NCI-H345 (cell line): ENCODE measurements around the gene BRD1.
"Not testable (repeated sequence)": the region's sequence is repeated elsewhere in the genome, so short reads cannot be mapped to it uniquely, and the experiment has no call there.

ENCODE experiments used
- DNase-seq: peaks from one replicate; lab custom pipeline; 2025; lab: John Stamatoyannopoulos, UW

BRD1 gene

GRCh38 chr22:49783926-49784629 lies 43.6 kb downstream of the BRD1 start:
- DNase-seq = no peak

- DNase-seq = no peak
Measured at GRCh38 chr22:49783036-49783746, 44.5 kb downstream of the BRD1 start.

- DNase-seq = not testable (repeated sequence)
Measured at GRCh38 chr22:49781886-49782285, 45.8 kb downstream of the BRD1 start.

- no peak for DNase-seq
Measured at GRCh38 chr22:49781289-49781782, 46.3 kb downstream of the BRD1 start.

GRCh38 chr22:49780698-49781288 lies 46.9 kb downstream of the BRD1 start:
- DNase-seq = no peak

- no peak for DNase-seq
Measured at GRCh38 chr22:49779853-49780697, 47.6 kb downstream of the BRD1 start.

- no peak for DNase-seq
Measured at GRCh38 chr22:49779211-49779610, 48.5 kb downstream of the BRD1 start.

- DNase-seq = no peak
Measured at GRCh38 chr22:49777569-49778249, 50.0 kb downstream of the BRD1 start.

- DNase-seq = no peak
Measured at GRCh38 chr22:49776891-49777290, 50.8 kb downstream of the BRD1 start.

- no peak for DNase-seq
Measured at GRCh38 chr22:49775867-49776511, 51.7 kb downstream of the BRD1 start.

GRCh38 chr22:49775191-49775866 lies 52.3 kb downstream of the BRD1 start:
- DNase-seq = no peak

GRCh38 chr22:49774499-49775151 lies 53.0 kb downstream of the BRD1 start:
- DNase-seq = no peak

GRCh38 chr22:49774046-49774445 lies 53.6 kb downstream of the BRD1 start:
- no peak for DNase-seq

- no peak for DNase-seq
Measured at GRCh38 chr22:49773531-49773930, 54.1 kb downstream of the BRD1 start.

- no peak for DNase-seq
Measured at GRCh38 chr22:49772692-49773091, 55.0 kb downstream of the BRD1 start.

GRCh38 chr22:49771266-49772065 lies 56.2 kb downstream of the BRD1 start:
- no peak for DNase-seq

GRCh38 chr22:49770547-49771265 lies 57.0 kb downstream of the BRD1 start:
- no peak for DNase-seq
